GM21367 (cell line): ENCODE data around the gene CSRNP2.
"Not testable (repeated sequence)": the region's sequence is repeated elsewhere in the genome, so short reads cannot be mapped to it uniquely, and the experiment has no call there.

ENCODE experiments used
- ATAC-seq: cut with Tn5 transposase; IDR thresholded peaks from one replicate; pipeline ENCODE4 v1.9.1; 2021; ENCODE audit not compliant: unreplicated experiment

Gene CSRNP2

GRCh38 chr12:51028126-51028812 lies 55.1 kb downstream of the CSRNP2 start:
- no peak for ATAC-seq

GRCh38 chr12:51027342-51027835 lies 56.0 kb downstream of the CSRNP2 start:
- ATAC-seq, result no peak

- peak; percentile 80 for ATAC-seq
Observed at GRCh38 chr12:51025836-51026638, 57.4 kb downstream of the CSRNP2 start, which contains the start of gene SLC11A2. TSS of gene SLC11A2 (minus strand) at chr12:51026384. CDS start at chr12:51010728, 15,656 bp downstream.

GRCh38 chr12:51025338-51025835 lies 58.0 kb downstream of the CSRNP2 start:
- no peak for ATAC-seq

GRCh38 chr12:51023625-51024382 lies 59.6 kb downstream of the CSRNP2 start:
- ATAC-seq, result no peak

- ATAC-seq, result no peak
Observed at GRCh38 chr12:51021694-51022093, 61.7 kb downstream of the CSRNP2 start.

GRCh38 chr12:51020448-51021182 lies 62.8 kb downstream of the CSRNP2 start:
- no peak for ATAC-seq

GRCh38 chr12:51019927-51020326 lies 63.5 kb downstream of the CSRNP2 start:
- no peak for ATAC-seq

- ATAC-seq, result no peak
Observed at GRCh38 chr12:51018956-51019355, 64.4 kb downstream of the CSRNP2 start.

- ATAC-seq, result no peak
Observed at GRCh38 chr12:51017452-51017851, 65.9 kb downstream of the CSRNP2 start.

- not testable (repeated sequence) for ATAC-seq
Observed at GRCh38 chr12:51014467-51014866, 68.9 kb downstream of the CSRNP2 start.

GRCh38 chr12:51013441-51013840 lies 70.0 kb downstream of the CSRNP2 start:
- no peak for ATAC-seq

GRCh38 chr12:51012570-51013236 lies 70.7 kb downstream of the CSRNP2 start:
- no peak for ATAC-seq

- ATAC-seq, result no peak
Observed at GRCh38 chr12:51011955-51012354, 71.4 kb downstream of the CSRNP2 start.
